Thyroid gland (tissue), 4 donors: ENCODE results near the gene GARRE1. TPM values are rescaled to one million over a fixed set of nuclear protein-coding genes. Genes with fewer than 3 reads are reported as not detected.

Source experiments
- DNase-seq, 2 donors: peaks; one replicate each; pipeline ENCODE4 v3.0.0-alpha.2; 2019
- H3K27ac ChIP-seq, 3 donors: fragments of 200-600 bp; sonication (generic); 1 replicate in 2 of 3; 2 replicates in 1 of 3; pipeline ENCODE4 v1.5.1; 2016 to 2019; ENCODE audit warnings: mild to moderate bottlenecking in 1 of 3, moderate library complexity in 1 of 3
- H3K27me3 ChIP-seq: fragments of 200-600 bp; sonication (generic); one replicate; pipeline ENCODE4 v1.5.1; 2019
- H3K36me3 ChIP-seq, 2 donors: fragments of 200-600 bp; sonication (generic); one replicate each; pipeline ENCODE4 v1.5.1; 2016 to 2019
- H3K4me1 ChIP-seq, 2 donors: fragments of 200-600 bp; sonication (generic); one replicate each; pipeline ENCODE4 v1.5.1; 2017 to 2019
- H3K4me3 ChIP-seq, 3 donors: fragments of 200-600 bp; sonication (generic); replicated peaks in 1 of 3; 1 replicate in 2 of 3; 2 replicates in 1 of 3; pipeline ENCODE4 v1.5.1; 2016; ENCODE audit warnings: mild to moderate bottlenecking in 1 of 3
- H3K9me3 ChIP-seq: fragments of 200-600 bp; sonication (generic); one replicate; pipeline ENCODE4 v1.5.1; 2017
- CTCF ChIP-seq, 6 experiments: fragments of 200-600 bp in 3 of 6; fragments of 450-650 bp in 3 of 6; sonication (generic) in 3 of 6; IDR thresholded peaks; one replicate each; pipeline ENCODE4 v1.5.1; 2016 to 2019; ENCODE audit warnings: antibody characterized with exemption in 6 of 6, mild to moderate bottlenecking in 2 of 6, inconsistent platforms in 1 of 6, moderate library complexity in 1 of 6
- POLR2A ChIP-seq, 2 donors: fragments of 450-650 bp; IDR thresholded peaks; one replicate each; pipeline ENCODE4 v1.6.1; 2017; ENCODE audit warnings: antibody characterized with exemption in 2 of 2, mild to moderate bottlenecking in 2 of 2, moderate library complexity in 1 of 2
- WGBS, 2 donors: methylation state at CpG; one replicate each; pipeline ENCODE4 v1.1.5; 2017; 5-methylcytosine and 5-hydroxymethylcytosine counted together
- intact Hi-C: fragments of 100-400 bp; cut with DNase I; formaldehyde crosslinking; loops from one replicate; pipeline ENCODE4 v1.15.1; 2023
- total RNA-seq, 4 donors: library from RNA; depleted of rRNA; stranded (reverse); fragments of >200 nt; gene quantifications; one replicate each; pipeline ENCODE4 v1.2.3, GENCODE V29; 2016

Gene GARRE1
- total RNA-seq, 4 donors from 2014 or later: 24.7 to 43.5 (median 30.9) TPM

DNA sequence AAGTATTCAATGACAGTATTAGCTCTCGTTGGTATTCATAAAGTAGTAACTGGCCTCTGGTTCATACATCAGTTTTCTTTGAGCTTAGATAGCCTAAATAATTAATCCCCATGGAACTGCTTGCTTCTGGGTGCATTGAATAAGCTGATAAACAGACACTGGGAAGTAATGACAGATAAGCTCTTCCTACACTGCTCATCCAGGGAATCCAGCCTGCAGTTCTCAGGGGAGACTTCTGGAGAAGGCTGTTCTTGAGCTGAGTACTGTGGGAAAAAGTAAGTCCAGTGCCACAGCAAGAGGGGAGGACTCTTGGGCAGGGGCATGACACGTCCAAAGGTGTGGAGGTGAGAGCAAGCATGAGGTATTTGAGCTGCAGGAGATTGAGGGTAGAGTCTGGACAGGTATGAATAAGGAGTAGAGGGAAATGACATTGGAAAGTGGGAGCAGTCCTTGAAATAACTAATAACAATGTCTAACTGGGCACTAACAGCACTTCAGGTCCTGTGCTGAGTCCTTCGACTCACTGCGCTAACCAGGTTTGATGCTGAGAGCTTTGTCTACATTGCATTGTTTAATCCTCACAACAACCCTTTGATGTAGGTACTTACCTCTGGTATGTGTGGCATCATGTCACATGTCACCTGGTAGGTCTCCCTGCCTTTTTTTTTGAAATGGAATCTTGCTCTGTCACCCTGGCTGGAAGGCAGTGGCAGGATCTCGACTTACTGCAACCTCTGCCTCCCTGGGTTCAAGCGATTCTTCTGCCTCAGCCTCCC, 7.2 kb downstream of the GARRE1 start:
- H3K4me3 ChIP-seq: no peak overlapping the region
- no peak for DNase-seq
- no peaks in the 10 kb centered on the region for H3K9me3 ChIP-seq
- peaks cover 16 to 56% of the 10 kb centered on the region in 2 donors for H3K4me1 ChIP-seq
- intact Hi-C loops: no loop called here
- TF ChIP-seq CTCF (IDR thresholded peaks at IDR 0.05): no peak
- TF ChIP-seq POLR2A (IDR thresholded peaks at IDR 0.05): no peak
- H3K27me3 ChIP-seq: no peaks in the 10 kb centered on the region
- H3K36me3 ChIP-seq: no peaks in the 10 kb centered on the region
- WGBS, 2 donors: 64 to 82% methylated on average over 6 of the region's 6 CpGs
- no peak overlapping the region for H3K27ac ChIP-seq

DNA sequence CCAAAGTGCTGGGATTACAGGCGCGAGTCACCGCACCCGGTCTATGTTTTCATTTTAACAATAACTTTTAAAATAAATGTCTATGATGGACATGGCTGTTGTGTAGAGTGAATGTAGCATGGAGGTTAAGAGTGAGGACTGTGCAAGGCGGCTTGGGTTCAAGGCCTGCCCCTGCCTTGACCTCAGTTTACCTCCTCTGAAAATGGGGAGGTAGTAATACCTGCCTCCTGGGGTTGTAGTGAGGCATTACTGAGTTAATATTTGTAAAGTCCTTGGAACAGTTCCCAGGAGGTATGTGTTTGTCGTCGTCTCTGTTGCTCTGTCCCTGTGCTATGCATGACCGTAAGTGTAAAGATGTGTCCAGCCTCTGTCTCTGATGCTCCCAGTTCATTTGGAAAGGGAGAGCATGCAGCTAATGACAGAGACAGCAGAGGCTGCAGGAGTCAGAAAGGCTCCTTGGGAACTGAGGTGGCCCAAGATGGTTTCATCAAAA, 9.4 kb downstream of the GARRE1 start:
- WGBS, 2 donors: 74 to 76% methylated on average over 8 of the region's 8 CpGs
- no peak for DNase-seq
- H3K4me3 ChIP-seq: no peak overlapping the region
- H3K36me3 ChIP-seq: no peaks in the 10 kb centered on the region
- no peaks in the 10 kb centered on the region for H3K9me3 ChIP-seq
- H3K27ac ChIP-seq: no peak overlapping the region
- TF ChIP-seq CTCF (IDR thresholded peaks at IDR 0.05): no peak
- no peaks in the 10 kb centered on the region for H3K27me3 ChIP-seq
- H3K4me1 ChIP-seq: peaks cover 34 to 61% of the 10 kb centered on the region in 2 donors
- intact Hi-C loops: no loop called here

GRCh38 chr19:34265221-34265650, 10.9 kb downstream of the GARRE1 start:
- no peaks in the 10 kb centered on the region for H3K9me3 ChIP-seq
- peak overlapping the region; percentile 20 to 87 (median 33) for H3K27ac ChIP-seq
- no peaks in the 10 kb centered on the region for H3K27me3 ChIP-seq
- DNase-seq: peak; percentile 43 to 52
- intact Hi-C loops: no loop called here
- no peak overlapping the region for H3K4me3 ChIP-seq
- TF ChIP-seq CTCF (IDR thresholded peaks at IDR 0.05) (no peak), POLR2A (IDR thresholded peaks at IDR 0.05) (peak in 1 of 2 donors; percentile 11)
- H3K36me3 ChIP-seq: no peaks in the 10 kb centered on the region
- 50 to 55% methylated on average over 6 of the region's 6 CpGs for WGBS, 2 donors
- H3K4me1 ChIP-seq: peaks cover 49 to 64% of the 10 kb centered on the region in 2 donors

- intact Hi-C loops: no loop called here
- peak; percentile 35 to 57 for DNase-seq
- TF ChIP-seq POLR2A (IDR thresholded peaks at IDR 0.05) (no peak), CTCF (IDR thresholded peaks at IDR 0.05) (no peak)
- Histone ChIP-seq H3K4me3 (no peak overlapping the region), H3K36me3 (no peaks in the 10 kb centered on the region), H3K4me1 (peaks cover 51 to 68% of the 10 kb centered on the region in 2 donors), H3K9me3 (no peaks in the 10 kb centered on the region), H3K27ac (peak overlapping the region; percentile 42 to 87 (median 85)), H3K27me3 (no peaks in the 10 kb centered on the region)
- 42% methylated on average over 8 of the region's 8 CpGs for WGBS, 2 donors
These were observed 14.7 kb downstream of the GARRE1 start for GRCh38 chr19:34269081-34269480.

- Histone ChIP-seq H3K4me1 (peaks cover 51 to 64% of the 10 kb centered on the region in 2 donors), H3K27me3 (no peaks in the 10 kb centered on the region), H3K36me3 (no peaks in the 10 kb centered on the region), H3K27ac (peak overlapping the region; percentile 42 to 87 (median 85)), H3K4me3 (no peak overlapping the region), H3K9me3 (no peaks in the 10 kb centered on the region)
- DNase-seq: peak; percentile 52 to 57
- no peak for TF ChIP-seq POLR2A (IDR thresholded peaks at IDR 0.05)
- no peak for TF ChIP-seq CTCF (IDR thresholded peaks at IDR 0.05)
- whole genome bisulfite sequencing, 2 donors: 18 to 21% methylated on average over 2 of the region's 2 CpGs
- intact Hi-C loops: no loop called here
These were observed 15.1 kb downstream of the GARRE1 start for GRCh38 chr19:34269489-34269888.
